ENCODE measurements around the gene APLN. TPM values are rescaled to one million over a fixed set of nuclear protein-coding genes. Genes with fewer than 3 reads are reported as not detected.
A peak's percentile ranks its signal among the peaks of the same experiment; 100 is the strongest.

The APLN gene
- total RNA-seq, 1 donor from 2014 or later: under 0.01 TPM

DNA sequence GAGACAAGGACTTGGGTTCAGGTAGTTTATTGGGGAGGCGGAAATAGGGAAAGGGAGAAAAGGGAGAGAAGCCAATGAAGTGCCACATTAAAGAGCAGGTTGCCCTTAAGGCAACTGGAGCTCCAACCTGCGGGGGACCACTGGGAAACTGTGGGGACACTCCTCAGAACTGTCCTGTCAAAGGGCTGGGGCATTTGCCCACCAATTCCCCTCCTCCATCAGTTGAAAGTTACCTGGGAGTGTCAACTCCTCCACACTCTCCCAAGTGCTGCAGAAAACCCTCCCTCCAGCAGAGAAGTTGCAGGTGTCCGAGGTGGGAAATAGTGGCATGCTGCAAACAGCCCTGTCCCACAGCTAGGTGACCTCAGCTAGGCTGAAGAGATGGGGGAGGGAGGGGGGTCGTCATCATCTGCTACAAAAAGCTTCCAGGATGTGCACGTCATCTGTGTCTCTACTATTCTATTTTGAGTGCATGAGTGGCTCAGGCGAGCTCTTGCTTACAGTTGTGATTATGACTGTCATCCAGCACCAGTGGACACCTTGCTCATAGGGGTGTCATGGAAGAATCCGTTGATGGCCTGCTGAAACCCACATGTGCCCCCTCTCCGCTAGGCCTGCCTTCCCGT is 42.6 kb upstream of the APLN start:
- Histone ChIP-seq H3K27me3 (ENCODE audit: control insufficient read depth, insufficient read depth, low read length) (no peaks in the 10 kb centered on the region), H3K36me3 (ENCODE audit: control insufficient read depth, insufficient read depth, low read length) (no peaks in the 10 kb centered on the region), H3K4me3 (ENCODE audit: low read depth, low read length) (no peak overlapping the region)
- DNase-seq (ENCODE audit: low read depth) (no peak), FAIRE-seq (no peak)
- TF ChIP-seq, protein P1, sequence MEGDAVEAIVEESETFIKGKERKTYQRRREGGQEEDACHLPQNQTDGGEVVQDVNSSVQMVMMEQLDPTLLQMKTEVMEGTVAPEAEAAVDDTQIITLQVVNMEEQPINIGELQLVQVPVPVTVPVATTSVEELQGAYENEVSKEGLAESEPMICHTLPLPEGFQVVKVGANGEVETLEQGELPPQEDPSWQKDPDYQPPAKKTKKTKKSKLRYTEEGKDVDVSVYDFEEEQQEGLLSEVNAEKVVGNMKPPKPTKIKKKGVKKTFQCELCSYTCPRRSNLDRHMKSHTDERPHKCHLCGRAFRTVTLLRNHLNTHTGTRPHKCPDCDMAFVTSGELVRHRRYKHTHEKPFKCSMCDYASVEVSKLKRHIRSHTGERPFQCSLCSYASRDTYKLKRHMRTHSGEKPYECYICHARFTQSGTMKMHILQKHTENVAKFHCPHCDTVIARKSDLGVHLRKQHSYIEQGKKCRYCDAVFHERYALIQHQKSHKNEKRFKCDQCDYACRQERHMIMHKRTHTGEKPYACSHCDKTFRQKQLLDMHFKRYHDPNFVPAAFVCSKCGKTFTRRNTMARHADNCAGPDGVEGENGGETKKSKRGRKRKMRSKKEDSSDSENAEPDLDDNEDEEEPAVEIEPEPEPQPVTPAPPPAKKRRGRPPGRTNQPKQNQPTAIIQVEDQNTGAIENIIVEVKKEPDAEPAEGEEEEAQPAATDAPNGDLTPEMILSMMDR (IDR thresholded peaks at IDR 0.05; ENCODE audit: insufficient read depth, low read length, severe bottlenecking): no peak

DNA sequence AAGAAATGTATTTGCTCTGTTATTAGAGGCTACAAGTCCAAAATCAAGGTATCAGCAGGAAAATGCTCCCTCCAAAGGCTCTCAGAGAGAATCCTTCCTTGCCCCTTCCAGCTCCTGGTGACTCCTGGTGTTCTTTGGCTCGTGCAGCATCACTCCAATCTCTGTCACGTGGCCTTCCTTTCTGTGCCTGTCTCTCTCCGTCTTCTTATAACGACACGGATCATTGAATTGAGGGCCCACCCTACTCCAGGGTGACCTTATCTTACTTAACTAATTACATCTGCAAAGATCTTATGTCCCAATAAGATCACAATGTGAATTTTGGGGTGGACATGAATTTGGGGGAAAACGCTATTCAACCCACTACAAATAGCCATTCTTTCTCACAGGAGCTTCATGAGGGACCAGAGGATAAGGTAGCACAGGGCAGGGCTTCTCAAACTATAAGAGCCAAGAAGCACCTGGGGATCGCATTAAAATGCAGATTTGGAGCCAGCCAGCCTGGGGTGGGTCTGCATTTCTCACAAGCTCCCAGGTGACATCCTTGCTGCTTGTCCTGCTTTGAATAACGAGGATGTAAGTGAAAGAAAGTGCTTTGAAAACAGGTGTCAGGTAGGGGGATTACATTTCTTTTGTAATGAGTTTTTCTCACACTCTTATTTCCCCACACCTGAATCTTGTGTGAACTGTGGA is 41.9 kb upstream of the APLN start:
- no peaks in the 10 kb centered on the region for H3K27me3 ChIP-seq (ENCODE audit: control insufficient read depth, insufficient read depth, low read length)
- FAIRE-seq (no peak), DNase-seq (ENCODE audit: low read depth) (no peak)
- H3K4me3 ChIP-seq (ENCODE audit: low read depth, low read length): no peak overlapping the region
- TF ChIP-seq, protein P1 (IDR thresholded peaks at IDR 0.05; ENCODE audit: insufficient read depth, low read length, severe bottlenecking): no peak
- H3K36me3 ChIP-seq (ENCODE audit: control insufficient read depth, insufficient read depth, low read length): no peaks in the 10 kb centered on the region

DNA sequence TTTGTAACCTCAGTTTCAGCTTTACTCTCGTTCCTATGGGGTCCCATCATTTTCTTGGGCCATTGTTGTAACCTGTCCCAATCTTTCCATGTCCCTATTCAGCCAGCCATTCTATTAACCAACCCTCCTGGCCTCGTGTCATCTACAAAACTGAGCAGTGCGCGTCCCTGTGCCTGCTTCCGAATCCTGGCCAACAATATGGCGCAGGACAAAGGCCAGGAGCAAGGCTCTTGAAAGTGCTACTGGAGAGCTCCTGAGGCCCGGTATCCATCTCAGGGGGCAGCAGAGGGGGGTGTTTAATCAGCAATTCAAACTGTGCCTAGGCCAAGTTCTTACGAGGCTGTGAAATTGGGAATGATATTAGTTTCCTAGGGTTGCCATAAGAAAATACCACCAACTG is 41.2 kb upstream of the APLN start:
- DNase-seq (ENCODE audit: low read depth) (no peak), FAIRE-seq (no peak)
- TF ChIP-seq, protein P1 (IDR thresholded peaks at IDR 0.05; ENCODE audit: insufficient read depth, low read length, severe bottlenecking): no peak
- no peaks in the 10 kb centered on the region for H3K36me3 ChIP-seq (ENCODE audit: control insufficient read depth, insufficient read depth, low read length)
- no peaks in the 10 kb centered on the region for H3K27me3 ChIP-seq (ENCODE audit: control insufficient read depth, insufficient read depth, low read length)
- H3K4me3 ChIP-seq (ENCODE audit: low read depth, low read length): no peak overlapping the region

DNA sequence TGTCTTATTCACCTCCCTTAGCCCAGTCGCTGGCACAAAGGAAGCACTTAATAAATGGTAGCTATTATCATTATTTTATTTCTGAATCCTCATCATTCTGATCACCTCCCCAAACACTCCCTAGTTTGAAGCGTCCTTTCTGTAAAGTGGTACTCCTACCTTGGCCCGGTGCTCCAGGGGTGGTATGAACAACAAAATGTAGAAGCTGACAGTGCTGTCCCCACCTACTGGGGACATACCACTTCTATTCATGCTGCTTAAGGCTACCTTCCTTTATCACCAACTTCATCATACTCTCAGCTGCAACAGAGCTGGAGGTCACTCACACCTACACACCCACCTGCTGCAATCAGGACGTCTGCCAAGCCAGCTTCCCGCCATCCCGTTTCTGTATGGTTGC is 40.8 kb upstream of the APLN start:
- H3K36me3 ChIP-seq (ENCODE audit: control insufficient read depth, insufficient read depth, low read length): no peaks in the 10 kb centered on the region
- FAIRE-seq (peak; percentile 28), DNase-seq (ENCODE audit: low read depth) (no peak)
- no peaks in the 10 kb centered on the region for H3K27me3 ChIP-seq (ENCODE audit: control insufficient read depth, insufficient read depth, low read length)
- no peak overlapping the region for H3K4me3 ChIP-seq (ENCODE audit: low read depth, low read length)
- TF ChIP-seq, protein P1 (IDR thresholded peaks at IDR 0.05; ENCODE audit: insufficient read depth, low read length, severe bottlenecking): no peak

DNA sequence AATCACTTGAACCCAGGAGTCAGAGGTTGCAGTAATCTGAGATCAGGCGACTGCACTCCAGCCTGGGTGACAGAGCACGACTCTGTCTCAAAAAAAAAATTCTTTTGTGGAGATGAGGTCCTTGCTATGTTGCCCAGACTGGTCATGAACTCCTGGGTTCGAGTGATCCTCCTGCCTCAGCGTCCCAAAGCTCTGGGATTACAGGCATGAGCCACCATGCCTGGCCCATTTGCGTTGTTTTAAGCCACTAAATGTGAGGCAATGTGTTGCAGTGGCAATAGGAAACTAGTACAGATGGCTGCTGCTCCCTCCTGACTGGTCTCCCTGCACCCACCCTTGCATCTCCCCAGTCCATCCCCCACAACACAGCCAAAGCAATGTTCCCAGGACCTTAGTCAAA is 40.0 kb upstream of the APLN start:
- no peak overlapping the region for H3K4me3 ChIP-seq (ENCODE audit: low read depth, low read length)
- FAIRE-seq: no peak
- H3K27me3 ChIP-seq (ENCODE audit: control insufficient read depth, insufficient read depth, low read length): no peaks in the 10 kb centered on the region
- TF ChIP-seq, protein P1 (IDR thresholded peaks at IDR 0.05; ENCODE audit: insufficient read depth, low read length, severe bottlenecking): no peak
- H3K36me3 ChIP-seq (ENCODE audit: control insufficient read depth, insufficient read depth, low read length): no peaks in the 10 kb centered on the region
- DNase-seq (ENCODE audit: low read depth): no peak

Data from bronchial epithelial cell (primary cell).